SK-N-SH (cell line): ENCODE measurements around the gene LYRM4. TPM values are rescaled to one million over a fixed set of nuclear protein-coding genes. Genes with fewer than 3 reads are reported as not detected.

Source experiments
- CTCF ChIA-PET: fragments of 300-600, 350-600 bp; formaldehyde crosslinking; extraction: SDS; loops from one replicate; lab custom pipeline; 2021; lab: Yijun Ruan, JAX
- POLR2A ChIA-PET: fragments of 350-600 bp; sonication (Branson Sonifier 250); formaldehyde crosslinking; extraction: SDS; loops from one replicate; lab custom pipeline; 2020; ENCODE audit warnings: antibody characterized with exemption, inconsistent platforms; lab: Yijun Ruan, JAX
- DNase-seq: peaks from one replicate; pipeline ENCODE4 v3.0.0; 2012
- H2AFZ ChIP-seq: fragments of 200-600 bp; sonication (generic); 2 replicates; pipeline ENCODE4 v1.8.1; 2016; ENCODE audit warnings: antibody characterized with exemption, mild to moderate bottlenecking, low read depth
- H3F3A ChIP-seq: fragments of 200-600 bp; sonication (generic); replicated peaks from 2 replicates; pipeline ENCODE3; 2016; ENCODE audit warnings: antibody characterized with exemption, mild to moderate bottlenecking; ENCODE audit not compliant: insufficient read depth
- H3K27ac ChIP-seq, 2 experiments: fragments of 200-500 bp in 1 of 2; fragments of 200-600 bp in 1 of 2; sonication (Bioruptor generic) in 1 of 2; sonication (generic), shearing (Covaris generic) in 1 of 2; 2 replicates each; pipeline versions ENCODE4 v1.5.1 to v1.6.1; 2014 to 2016; ENCODE audit warnings: low read depth in 2 of 2, inconsistent platforms in 1 of 2, low read length in 1 of 2, mild to moderate bottlenecking in 1 of 2, mixed read lengths in 1 of 2
- H3K27me3 ChIP-seq: fragments of 200-600 bp; sonication (generic), shearing (Covaris generic); 2 replicates; pipeline ENCODE4 v1.6.1; 2016; ENCODE audit warnings: mixed run types; ENCODE audit not compliant: insufficient read depth
- H3K36me3 ChIP-seq, 2 experiments: fragments of 200-500 bp in 1 of 2; fragments of 200-600 bp in 1 of 2; sonication (Bioruptor generic) in 1 of 2; sonication (generic) in 1 of 2; replicated peaks in 1 of 2; 2 replicates each; pipeline versions ENCODE3 to v1.5.1; 2014 to 2016; ENCODE audit warnings: low read length in 1 of 2, mild to moderate bottlenecking in 1 of 2; ENCODE audit not compliant: insufficient read depth in 2 of 2, control insufficient read depth in 1 of 2
- H3K4me1 ChIP-seq, 2 experiments: fragments of 200-500 bp in 1 of 2; fragments of 200-600 bp in 1 of 2; sonication (Bioruptor generic) in 1 of 2; sonication (generic), shearing (Covaris generic) in 1 of 2; 2 replicates each; pipeline versions ENCODE4 v1.5.1 to v1.6.1; 2014 to 2016; ENCODE audit warnings: low read depth in 1 of 2, low read length in 1 of 2, mixed run types in 1 of 2; ENCODE audit not compliant: insufficient read depth in 2 of 2, control insufficient read depth in 1 of 2
- H3K4me2 ChIP-seq: fragments of 200-600 bp; sonication (generic), shearing (Covaris generic); 2 replicates; pipeline ENCODE4 v1.6.1; 2017; ENCODE audit warnings: mixed run types
- H3K4me3 ChIP-seq, 2 experiments: fragments of 200-500 bp in 1 of 2; fragments of 200-600 bp in 1 of 2; sonication (Bioruptor generic) in 1 of 2; sonication (generic), shearing (Covaris generic) in 1 of 2; 2 replicates each; pipeline versions ENCODE4 v1.5.1 to v1.8.1; 2014 to 2016; ENCODE audit warnings: low read depth in 2 of 2, inconsistent platforms in 1 of 2, low read length in 1 of 2, mild to moderate bottlenecking in 1 of 2, mixed read lengths in 1 of 2, moderate library complexity in 1 of 2
- H3K79me2 ChIP-seq: fragments of 200-600 bp; sonication (generic); 2 replicates; pipeline ENCODE4 v1.8.1; 2017; ENCODE audit warnings: mild to moderate bottlenecking; ENCODE audit not compliant: insufficient read depth
- H3K9ac ChIP-seq: fragments of 200-600 bp; sonication (generic); 2 replicates; pipeline ENCODE4 v1.6.1; 2017; ENCODE audit warnings: mixed run types
- H3K9me2 ChIP-seq: fragments of 200-600 bp; sonication (generic); 2 replicates; pipeline ENCODE4 v1.6.1; 2017; ENCODE audit warnings: mixed run types
- H3K9me3 ChIP-seq: fragments of 200-600 bp; sonication (generic); 2 replicates; pipeline ENCODE4 v1.6.1; 2017; ENCODE audit warnings: mixed run types, mild to moderate bottlenecking, moderate library complexity
- H4K20me1 ChIP-seq: fragments of 200-600 bp; sonication (generic); 2 replicates; pipeline ENCODE4 v1.6.1; 2017; ENCODE audit warnings: mild to moderate bottlenecking, mixed run types; ENCODE audit not compliant: insufficient read depth
- CTCF ChIP-seq: fragments of 200-600 bp; sonication (generic); IDR thresholded peaks from 2 replicates; pipeline ENCODE4 v1.6.1; 2017; ENCODE audit warnings: antibody characterized with exemption, mild to moderate bottlenecking, moderate library complexity
- EP300 ChIP-seq, 2 experiments: IDR thresholded peaks; 2 replicates each; pipeline versions ENCODE4 v1.4.0 to v1.6.1; 2012; ENCODE audit warnings: borderline replicate concordance in 1 of 2, low read depth in 1 of 2, low read length in 1 of 2
- FOSL2 ChIP-seq: IDR thresholded peaks from 2 replicates; pipeline ENCODE4 v1.4.0; 2012; ENCODE audit warnings: low read depth, mild to moderate bottlenecking, moderate library complexity, borderline replicate concordance
- FOXJ3 ChIP-seq: sonication (generic); formaldehyde crosslinking; IDR thresholded peaks from 2 replicates; pipeline ENCODE4 v1.5.1; 2020; ENCODE audit warnings: mild to moderate bottlenecking, missing genetic modification reagents
- GATA2 ChIP-seq: sonication (generic); formaldehyde crosslinking; IDR thresholded peaks from 2 replicates; pipeline ENCODE4 v1.5.0; 2020; ENCODE audit warnings: mild to moderate bottlenecking, missing genetic modification reagents
- MAX ChIP-seq: IDR thresholded peaks from 2 replicates; pipeline ENCODE4 v1.4.0; 2012; ENCODE audit warnings: low read depth
- RCOR1 ChIP-seq: fragments of 150-350 bp; IDR thresholded peaks from 2 replicates; pipeline ENCODE4 v1.6.1; 2017; ENCODE audit warnings: antibody characterized with exemption, low read length
- RXRA ChIP-seq: IDR thresholded peaks from 2 replicates; pipeline ENCODE4 v1.4.0; 2012; ENCODE audit warnings: low read depth, mild to moderate bottlenecking, borderline replicate concordance
- TAF1 ChIP-seq: IDR thresholded peaks from 2 replicates; pipeline ENCODE4 v1.6.1; 2012; ENCODE audit warnings: low read depth, mild to moderate bottlenecking, low read length, moderate library complexity, borderline replicate concordance
- TCF12 ChIP-seq: IDR thresholded peaks from 2 replicates; pipeline ENCODE4 v1.4.0; 2012
- USF2 ChIP-seq: fragments of 150-350 bp; IDR thresholded peaks from 2 replicates; pipeline ENCODE4 v1.6.1; 2017; ENCODE audit warnings: antibody characterized with exemption, low read length, low read depth, borderline replicate concordance
- YY1 ChIP-seq: IDR thresholded peaks from 2 replicates; pipeline ENCODE4 v1.4.0; 2012; ENCODE audit warnings: low read depth, mild to moderate bottlenecking
- ZBTB33 ChIP-seq: IDR thresholded peaks from 2 replicates; pipeline ENCODE4 v1.4.0; 2012; ENCODE audit warnings: low read depth, borderline replicate concordance
- WGBS: methylation state at CpG from one replicate; pipeline ENCODE4 v1.1.6; 2017; ENCODE audit warnings: low lambda C conversion rate; 5-methylcytosine and 5-hydroxymethylcytosine counted together
- polyA plus RNA-seq, 3 experiments: library from polyadenylated mRNA; depleted of rRNA; stranded (reverse); fragments of >200 nt; gene quantifications; 2 replicates each; pipeline ENCODE4 v1.2.3, GENCODE V29; 2012

Gene LYRM4
- polyA plus RNA-seq, 1 of the 3 experiments (the other 2 are of a cell fraction) = 37.2 TPM

GRCh38 chr6:5151360-5151954, 109.3 kb downstream of the LYRM4 start:
- WGBS = 33% methylated on average over 7 of the region's 9 CpGs
- Histone ChIP-seq H4K20me1 (no peaks in the 10 kb centered on the region), H3K9me3 (no peaks in the 10 kb centered on the region), H3K9ac (peak overlapping the region; percentile 63; the same call in 1 of the 2 replicates), H3K4me2 (peak overlapping the region; percentile 56), H3K79me2 (no peaks in the 10 kb centered on the region), H3K36me3 (no peaks in the 10 kb centered on the region), H2AFZ (peak overlapping the region; percentile 62)
- POLR2A ChIA-PET = no interaction called here
- peak; percentile 49 for DNase-seq
- TF ChIP-seq GATA2 (CRISPR knock-in tag) = peak; percentile 71
- TF ChIP-seq YY1 = peak; percentile 49; the same call in 1 of the 2 replicates
- peak in 1 of 2 experiments; percentile 41; a peak in 1 of 4 replicates for TF ChIP-seq EP300 (IDR thresholded peaks at IDR 0.05; ENCODE audit: borderline replicate concordance in 1 of 2, low read depth in 1 of 2, low read length in 1 of 2)
- no peak for TF ChIP-seq FOXJ3 (CRISPR knock-in tag)
- TF ChIP-seq RCOR1 = peak; percentile 48
- TF ChIP-seq, all 33 proteins: peak for 4
- Histone ChIP-seq H3K4me3 (no peak overlapping the region; a peak in 1 of 4 replicates), H3K4me1 (peaks cover 14% of the 10 kb centered on the region in 2 experiments), H3F3A (peaks cover 19% of the 10 kb centered on the region), H3K27ac (peak overlapping the region in 1 of 2 experiments; percentile 95; a peak in 2 of 4 replicates), H3K27me3 (no peaks in the 10 kb centered on the region), H3K9me2 (no peaks in the 10 kb centered on the region)
- CTCF ChIA-PET = interaction anchor here (0.9 to 3.3 kb wide), 3 partner anchors 8 to 101 kb away, joined by 3 to 15 read pairs (median 3); no protein-coding TSS in a partner anchor

- no peaks in the 10 kb centered on the region for H3K27me3 ChIP-seq
- TF ChIP-seq TCF12 = no peak
- TF ChIP-seq MAX = no peak
- TF ChIP-seq TAF1 = no peak
- no peak for TF ChIP-seq YY1
- TF ChIP-seq ZBTB33 = no peak
- TF ChIP-seq EP300 (IDR thresholded peaks at IDR 0.05; ENCODE audit: borderline replicate concordance in 1 of 2, low read depth in 1 of 2, low read length in 1 of 2) = no peak
- no peak for TF ChIP-seq FOXJ3 (CRISPR knock-in tag)
- no peak for TF ChIP-seq USF2
- no peak for TF ChIP-seq RXRA
- no peak for TF ChIP-seq FOSL2
- no peak for TF ChIP-seq CTCF
- TF ChIP-seq, all 33 proteins: peak for 0
- H3F3A ChIP-seq = peaks cover 19% of the 10 kb centered on the region
- peaks cover 14% of the 10 kb centered on the region in 2 experiments for H3K4me1 ChIP-seq
- H3K9ac ChIP-seq = peak overlapping the region; percentile 63; the same call in 1 of the 2 replicates
- peak overlapping the region in 1 of 2 experiments; percentile 95; a peak in 2 of 4 replicates for H3K27ac ChIP-seq
- H3K9me2 ChIP-seq = no peaks in the 10 kb centered on the region
- no peaks in the 10 kb centered on the region for H3K9me3 ChIP-seq
- no peaks in the 10 kb centered on the region for H3K36me3 ChIP-seq
- H2AFZ ChIP-seq = 0 out of 2 replicates have a peak overlapping the region, but pooled peaks have one; percentile 62
- CTCF ChIA-PET = interaction anchor here (0.9 to 1.0 kb wide), 2 partner anchors 102 to 321 kb away, joined by 3 read pairs; no protein-coding TSS in a partner anchor
- DNase-seq = no peak
- POLR2A ChIA-PET = no interaction called here
- no peaks in the 10 kb centered on the region for H4K20me1 ChIP-seq
- H3K4me2 ChIP-seq = no peak overlapping the region
- WGBS = 100% methylated on average over 3 of the region's 3 CpGs
- no peaks in the 10 kb centered on the region for H3K79me2 ChIP-seq
- H3K4me3 ChIP-seq = no peak overlapping the region
Observed at GRCh38 chr6:5150551-5151075, 110.1 kb downstream of the LYRM4 start.
